Dedifferentiated amniotic fluid mesenchymal stem cell (primary cell): ENCODE measurements around the gene CCDC85C.
A peak's percentile ranks its signal among the peaks of the same experiment; 100 is the strongest.

ENCODE experiments used
- DNase-seq: peaks from one replicate; pipeline ENCODE4 v3.0.0-alpha.2; 2016; ENCODE audit errors: extremely low spot score

CCDC85C gene

DNA sequence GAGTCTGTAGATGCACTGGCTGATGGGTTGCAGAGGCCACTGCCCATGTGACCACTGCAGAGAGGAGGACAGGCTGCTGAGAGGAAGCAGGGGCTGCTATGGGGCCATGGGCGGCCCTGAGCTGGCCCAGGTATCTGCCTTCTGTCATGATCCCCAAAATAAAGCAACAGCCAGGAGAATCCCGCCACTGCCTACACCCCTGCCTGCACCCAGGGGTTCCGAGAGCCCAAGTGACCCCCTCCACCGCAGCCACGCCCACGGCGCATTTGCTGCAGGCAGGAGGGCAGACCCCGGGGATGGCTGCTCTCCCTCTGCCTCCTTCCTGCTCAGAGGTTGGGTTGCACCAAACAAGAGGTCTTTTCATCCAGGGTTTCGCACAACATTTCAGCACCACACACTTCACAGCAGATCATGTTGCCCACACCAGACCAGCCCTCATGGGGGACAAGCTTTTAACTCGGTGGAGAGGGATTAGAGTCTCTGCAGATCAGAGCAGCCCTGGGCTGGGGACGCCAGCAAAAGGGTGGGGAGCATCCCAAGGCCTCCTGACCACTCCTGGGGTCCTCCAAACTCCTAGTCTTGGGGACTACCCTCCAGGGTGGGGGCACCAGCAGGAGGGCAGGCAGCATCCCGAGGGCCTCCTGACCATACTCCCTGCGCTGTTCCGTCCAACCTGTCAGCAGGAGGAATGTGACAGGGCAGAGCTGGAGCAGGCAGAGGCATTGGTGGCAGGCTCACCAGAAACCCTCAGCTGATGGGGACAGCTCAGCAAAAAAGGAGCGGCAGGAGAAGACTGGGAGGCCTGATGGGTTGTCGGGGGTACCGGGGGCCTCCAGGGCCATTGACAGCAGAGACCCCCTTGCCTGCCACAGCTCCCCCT lies 14.1 kb downstream of the CCDC85C start:
- no peak for DNase-seq

- no peak for DNase-seq
Measured at GRCh38 chr14:99589031-99589441, 15.0 kb downstream of the CCDC85C start.

DNA sequence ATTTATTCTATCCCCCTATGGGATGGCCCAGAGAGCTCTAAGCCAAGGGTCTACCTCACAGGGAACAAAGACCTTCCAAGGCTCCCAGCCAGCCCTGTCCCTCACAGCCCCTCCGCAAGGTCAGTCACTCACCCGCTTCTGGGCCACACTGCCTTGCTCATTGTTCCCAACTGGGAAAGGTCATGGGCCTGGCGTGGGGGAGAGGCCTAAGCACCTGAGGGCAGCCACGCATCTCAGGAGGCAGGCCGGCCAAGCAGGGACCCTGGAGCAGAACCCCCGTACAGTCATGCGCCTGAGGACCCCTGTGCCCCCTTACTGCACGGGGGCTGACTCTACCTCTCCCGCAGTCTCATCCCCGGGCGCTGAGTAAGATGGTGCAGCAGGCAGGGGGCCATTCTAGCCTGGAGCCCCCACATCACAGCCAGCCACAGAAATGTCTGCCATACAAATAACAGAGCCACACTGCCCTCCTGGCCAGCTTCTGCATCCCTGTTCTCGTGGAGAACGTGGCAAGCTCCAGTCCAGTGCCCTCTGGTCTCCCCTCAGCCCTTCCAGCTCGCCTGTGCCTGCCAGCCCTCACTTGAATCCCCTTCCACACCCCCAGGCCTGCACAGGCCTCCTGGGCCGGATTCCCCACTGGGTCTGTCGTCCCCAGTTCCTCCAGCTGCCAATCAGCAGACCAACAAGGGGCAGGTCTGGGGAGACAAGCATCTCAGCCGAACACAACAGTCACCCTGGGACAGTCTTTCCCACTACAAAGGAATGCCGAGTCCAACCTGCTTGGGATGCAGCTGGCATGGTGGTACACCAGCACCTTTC lies 16.3 kb downstream of the CCDC85C start:
- DNase-seq: no peak

DNA sequence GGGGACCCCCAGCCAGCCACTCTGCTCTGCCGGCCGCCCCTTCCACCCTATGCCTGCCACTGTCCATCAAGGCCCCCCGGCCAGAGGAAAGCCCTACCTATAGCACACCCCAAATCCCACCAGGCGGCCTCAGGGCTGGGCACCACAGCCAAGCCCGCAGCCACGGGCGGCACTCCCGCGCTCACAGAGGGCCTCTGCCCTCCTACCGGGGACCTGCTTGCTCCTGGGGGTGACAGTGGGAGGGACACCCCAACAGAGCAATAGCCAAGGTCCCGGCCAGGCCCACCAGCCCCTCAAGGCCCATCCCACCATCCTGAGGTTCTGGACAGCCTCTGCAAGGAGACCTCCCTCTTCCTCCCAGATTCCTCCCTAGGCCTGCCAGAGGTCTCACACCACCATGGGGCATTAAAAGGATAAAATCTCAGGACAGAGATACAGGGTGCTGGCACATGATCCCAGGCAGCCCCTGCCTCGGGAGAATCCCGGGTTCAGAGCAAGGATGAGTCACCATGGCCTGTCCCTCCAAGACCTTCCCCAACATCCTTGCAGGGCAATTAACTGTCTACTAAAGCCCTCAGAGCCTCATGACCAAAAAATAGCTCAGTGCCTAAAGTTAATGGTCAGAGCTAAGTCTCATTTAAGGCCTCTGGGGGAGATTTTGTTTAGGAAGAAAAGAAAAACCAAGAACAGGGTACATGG lies 17.1 kb downstream of the CCDC85C start:
- no peak for DNase-seq

DNA sequence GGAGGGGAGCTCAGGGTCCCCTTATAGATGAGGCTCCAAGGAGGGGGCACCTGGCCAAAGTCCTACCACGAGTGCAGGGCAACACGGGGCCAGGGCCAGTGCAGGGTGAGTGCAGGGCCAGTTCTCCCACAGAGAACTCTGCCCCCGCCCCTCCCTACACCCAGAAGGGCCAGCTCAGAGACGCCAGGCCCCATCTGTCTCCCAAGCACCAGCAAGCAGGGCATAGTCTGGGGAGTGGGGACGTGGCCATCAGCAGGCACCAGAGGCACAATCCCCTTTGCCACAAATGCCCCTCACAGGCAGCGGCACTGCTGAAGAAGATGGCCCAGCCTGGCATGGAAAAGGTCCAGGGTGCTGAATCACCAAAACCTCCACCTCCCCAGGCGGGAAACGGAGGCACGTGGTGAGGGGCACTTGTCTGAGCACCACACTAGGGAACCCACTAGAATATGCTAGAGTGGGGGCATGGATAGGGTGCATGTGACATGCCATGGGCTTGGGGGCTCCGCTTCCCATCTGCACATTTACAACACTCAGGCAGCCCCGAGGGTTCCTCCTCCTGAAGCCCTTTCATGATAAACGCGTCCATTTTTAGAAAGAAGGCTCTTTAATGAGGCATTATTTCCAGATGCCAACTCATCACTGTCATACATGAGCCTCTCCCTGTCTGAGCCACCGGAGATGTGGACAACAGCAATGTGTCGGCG lies 17.8 kb downstream of the CCDC85C start:
- no peak for DNase-seq

DNA sequence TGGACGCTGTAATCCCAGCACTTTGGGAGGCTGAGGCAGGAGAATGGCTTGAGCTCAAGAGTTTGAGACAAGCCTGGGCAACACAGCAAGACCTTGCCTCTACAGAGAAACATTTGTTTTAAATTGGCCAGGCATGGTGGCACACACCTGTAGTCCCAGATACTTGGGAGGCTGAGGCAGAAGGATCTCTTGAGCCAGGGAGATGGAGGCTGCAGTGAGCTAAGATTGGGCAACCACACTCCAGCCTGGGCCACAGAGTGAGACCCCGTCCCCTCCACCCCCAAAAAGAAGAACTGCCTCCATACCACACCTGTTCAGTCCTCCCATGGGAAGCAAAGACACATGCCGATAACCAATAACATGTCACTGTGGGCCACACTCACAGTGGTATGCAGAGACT lies 19.2 kb downstream of the CCDC85C start:
- no peak for DNase-seq

- no peak for DNase-seq
Measured at GRCh38 chr14:99581938-99582337, 22.1 kb downstream of the CCDC85C start.

GRCh38 chr14:99581374-99581773 lies 22.6 kb downstream of the CCDC85C start:
- no peak for DNase-seq

DNA sequence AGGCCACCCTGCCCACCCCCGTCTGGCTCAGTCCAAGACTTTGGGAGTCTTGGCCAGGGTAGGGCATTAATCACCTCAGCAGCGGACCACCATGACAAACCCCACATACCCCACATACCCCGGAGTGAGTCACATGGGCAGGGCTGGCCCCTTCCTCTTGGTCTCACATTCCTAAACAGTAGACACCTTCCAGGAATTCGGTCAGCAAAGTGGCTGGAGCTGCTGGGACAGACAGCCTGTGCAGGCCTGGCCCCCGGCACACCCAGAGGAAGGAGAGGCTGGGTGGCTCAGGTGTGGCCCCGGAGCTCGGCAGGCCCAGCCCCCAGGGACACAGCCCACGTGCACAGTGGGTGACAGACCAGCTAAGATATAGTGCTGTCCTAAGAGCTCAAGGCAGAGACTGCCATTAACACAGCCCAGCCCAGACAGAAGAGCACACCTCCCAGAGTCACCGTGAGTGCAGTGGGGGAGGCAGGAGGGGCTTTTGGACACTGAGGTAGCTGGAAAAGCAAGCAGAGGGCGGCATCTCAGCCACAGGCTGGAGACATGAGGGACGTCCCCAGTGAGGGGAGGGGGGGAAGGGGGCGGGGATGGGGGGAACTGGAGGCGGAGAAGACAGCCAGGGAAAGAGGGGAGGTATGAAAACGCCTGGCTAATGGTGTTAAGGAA lies 24.0 kb downstream of the CCDC85C start:
- DNase-seq: no peak

GRCh38 chr14:99579120-99579836 lies 24.7 kb downstream of the CCDC85C start:
- no peak for DNase-seq

DNA sequence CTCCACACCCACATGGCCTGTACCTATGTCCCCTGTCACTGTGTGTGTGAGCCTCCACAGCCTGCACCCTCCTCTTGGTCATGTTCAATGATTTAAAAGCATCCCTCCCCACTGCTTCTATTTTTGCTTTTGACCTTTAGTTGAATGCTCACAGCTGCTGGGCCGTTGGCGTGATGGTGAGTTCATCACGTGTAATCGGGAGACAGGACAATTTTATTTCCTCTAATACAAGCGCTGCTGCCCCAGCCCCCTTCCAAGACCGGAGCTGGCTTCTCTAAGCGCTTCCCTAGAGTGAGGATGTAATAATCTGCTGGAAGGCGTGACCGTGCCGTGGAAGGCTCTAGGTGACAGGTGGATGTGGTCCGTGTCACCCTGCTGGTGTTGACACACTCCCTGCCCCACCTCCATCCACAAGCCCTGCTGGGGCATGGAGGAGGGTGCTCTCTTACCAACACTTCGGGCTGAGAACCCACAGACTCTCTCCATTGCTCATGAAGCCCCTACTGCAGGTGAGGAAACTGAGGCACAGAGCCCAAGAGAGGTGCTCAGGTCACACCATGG lies 25.4 kb downstream of the CCDC85C start:
- no peak for DNase-seq

DNA sequence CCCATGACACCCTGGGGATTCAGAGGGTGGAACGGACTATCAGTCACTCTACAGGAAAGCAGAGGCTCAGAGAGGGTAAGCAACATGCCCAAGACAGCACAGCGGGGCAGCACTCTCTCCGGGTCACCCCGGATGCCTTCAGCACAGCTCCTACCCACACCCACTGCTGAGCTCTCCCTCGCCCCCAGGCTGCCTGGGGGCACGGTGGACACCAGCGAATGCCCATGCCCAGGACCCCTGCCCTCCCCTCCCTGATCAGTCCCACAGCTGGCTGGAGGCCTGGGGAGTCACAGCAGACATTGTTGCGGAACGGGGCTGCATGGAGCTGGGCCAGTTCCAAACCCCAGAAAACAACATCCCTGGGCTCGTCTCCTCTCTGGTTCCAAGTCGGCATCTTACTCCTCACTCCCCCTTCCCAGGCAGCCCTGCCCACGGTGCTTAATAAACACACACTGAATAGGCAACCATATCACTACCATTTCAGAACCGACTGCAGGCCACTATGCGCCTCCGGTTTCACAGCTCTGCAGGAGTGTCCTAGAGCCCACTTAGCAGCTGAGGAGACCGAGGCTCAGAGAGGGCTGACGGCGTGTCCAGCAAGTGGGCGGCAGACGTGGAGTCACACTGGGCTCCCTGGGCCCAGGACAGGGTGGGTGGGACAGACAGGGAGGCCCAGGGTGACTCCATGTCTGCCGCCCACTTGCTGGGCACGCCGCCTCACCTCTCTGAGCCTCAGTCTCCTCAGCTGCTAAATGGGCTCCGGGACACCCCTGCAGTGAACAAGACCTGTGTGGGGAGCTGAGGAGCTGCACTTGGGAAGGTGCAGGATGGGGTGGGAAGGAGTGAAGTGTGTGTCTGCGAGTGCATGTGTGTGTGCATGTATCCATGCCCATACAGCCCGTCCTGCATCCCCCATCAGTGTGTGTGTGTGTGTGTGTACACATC lies 27.0 kb downstream of the CCDC85C start:
- DNase-seq: no peak

DNA sequence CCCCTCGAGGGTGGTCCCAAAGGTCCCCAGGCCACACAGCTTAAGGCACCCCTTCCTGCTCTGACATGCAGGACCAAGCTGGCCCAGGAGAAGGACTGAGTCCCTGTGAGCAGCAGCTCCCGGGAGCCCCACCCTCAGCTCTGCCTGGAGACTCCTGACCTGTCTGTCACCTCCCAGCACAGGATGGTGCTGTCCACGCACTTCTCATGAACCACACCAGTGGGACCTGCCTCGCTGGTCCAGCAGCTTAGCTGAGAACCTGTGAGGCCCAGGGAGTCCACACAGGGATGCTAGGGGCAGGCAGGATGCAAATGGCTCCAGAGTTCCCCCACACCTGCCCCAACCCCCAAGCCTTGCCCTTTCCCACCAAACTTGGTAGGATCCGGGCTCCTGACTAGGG lies 27.7 kb downstream of the CCDC85C start:
- DNase-seq: no peak

DNA sequence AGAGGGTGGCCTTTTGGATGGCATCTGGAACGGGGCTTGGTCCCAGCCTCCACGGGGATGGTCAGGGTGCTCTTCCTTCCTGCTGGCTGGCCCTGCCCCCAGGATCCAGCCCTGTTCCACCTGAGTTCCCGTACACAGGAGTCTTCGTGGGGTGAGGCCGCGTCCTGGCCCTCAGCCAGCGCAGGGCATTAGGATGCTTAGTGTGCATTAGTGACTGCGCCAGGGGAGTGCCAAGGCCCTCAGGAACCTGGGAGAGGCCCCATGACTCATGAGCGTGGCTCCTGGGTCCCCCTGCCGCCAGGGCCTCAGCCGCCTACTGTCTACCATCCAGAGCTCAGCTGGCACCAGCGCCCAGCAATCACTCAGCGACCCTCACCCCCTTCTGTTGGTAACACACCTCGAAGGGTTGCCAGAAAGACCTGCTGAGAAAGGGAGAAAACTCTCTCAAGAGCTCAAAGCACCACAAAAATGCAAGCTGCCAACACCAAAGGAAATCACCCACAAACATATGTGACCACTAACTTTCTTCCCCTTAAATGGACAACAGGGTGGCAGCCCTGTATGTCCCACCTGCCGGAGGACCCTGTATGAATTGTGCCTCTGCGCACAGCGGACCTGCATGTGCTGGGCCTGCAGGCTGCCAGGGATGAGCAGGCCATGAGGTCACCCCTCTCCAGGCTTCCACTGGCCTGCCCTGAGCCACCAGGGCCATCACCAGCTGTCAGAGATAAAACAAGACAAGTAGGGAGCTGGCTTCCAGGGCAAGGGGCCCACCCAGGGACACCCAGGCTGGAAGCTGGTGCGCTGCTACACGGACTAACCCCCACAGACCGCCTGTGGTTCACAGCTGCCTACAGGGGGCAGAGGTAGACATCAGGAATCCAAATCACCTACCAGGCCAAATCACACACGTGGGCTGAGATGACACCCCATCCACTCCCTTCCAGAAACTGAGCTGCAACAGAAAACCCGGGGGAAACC lies 28.7 kb downstream of the CCDC85C start:
- DNase-seq: no peak

- peak; percentile 50 for DNase-seq
Measured at GRCh38 chr14:99574099-99574880, 29.7 kb downstream of the CCDC85C start.

DNA sequence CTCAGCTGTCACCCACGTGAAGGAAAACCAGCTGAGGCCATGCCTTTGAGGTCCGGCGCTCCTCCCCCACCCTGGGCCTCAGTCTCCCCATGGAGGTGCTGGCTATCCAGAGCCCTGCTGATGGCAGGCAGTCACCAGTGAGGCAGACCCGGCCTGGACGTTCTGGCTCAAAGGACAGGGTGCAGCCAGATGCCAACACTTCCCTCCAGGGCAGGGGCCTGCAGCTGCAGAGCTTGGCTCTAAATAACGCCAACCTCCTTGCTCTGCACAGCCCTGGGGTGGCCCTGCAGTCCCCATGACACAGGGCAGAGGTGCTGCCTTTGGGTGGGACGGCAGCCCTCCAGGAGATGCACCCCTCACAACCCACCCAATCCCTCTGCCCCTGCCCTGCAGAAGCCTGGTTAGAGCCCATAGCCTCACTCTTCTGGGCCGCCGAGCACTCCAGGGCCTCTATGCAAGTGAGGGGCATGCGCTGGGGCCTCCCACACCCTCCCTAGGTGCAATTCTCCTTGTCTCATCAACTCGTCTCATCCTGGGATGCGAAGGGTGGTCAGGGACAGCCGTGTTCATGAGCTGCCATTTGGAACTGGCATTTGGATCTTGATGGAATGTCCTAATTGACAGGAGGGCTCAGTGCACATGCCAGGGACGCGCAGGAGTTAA lies 30.4 kb downstream of the CCDC85C start:
- DNase-seq: no peak

- no peak for DNase-seq
Measured at GRCh38 chr14:99573000-99573330, 31.0 kb downstream of the CCDC85C start.
